ENCODE data around the gene MYO1D.
A peak's percentile ranks its signal among the peaks of the same experiment; 100 is the strongest.
"Not testable (repeated sequence)": the region's sequence is repeated elsewhere in the genome, so short reads cannot be mapped to it uniquely, and the experiment has no call there.

Gene MYO1D

GRCh38 chr17:32876417-32877163, at the start of gene MYO1D:
Gene MYO1D (minus strand): TSS chr17:32877124. CDS start chr17:32876872, 252 bp downstream.
- DNase-seq, result no peak

- no peak for DNase-seq
These were observed 49.3 kb upstream of the MYO1D start for GRCh38 chr17:32926183-32926582.

- DNase-seq, result not testable (repeated sequence)
These were observed 47.0 kb upstream of the MYO1D start for GRCh38 chr17:32923905-32924304.

GRCh38 chr17:32921017-32921416, 44.1 kb upstream of the MYO1D start:
- DNase-seq, result no peak

- DNase-seq, result no peak
These were observed 43.4 kb upstream of the MYO1D start for GRCh38 chr17:32920293-32920692.

GRCh38 chr17:32919876-32920275, 43.0 kb upstream of the MYO1D start:
- not testable (repeated sequence) for DNase-seq

GRCh38 chr17:32917842-32918241, 40.9 kb upstream of the MYO1D start:
- no peak for DNase-seq

- no peak for DNase-seq
These were observed 40.2 kb upstream of the MYO1D start for GRCh38 chr17:32917081-32917480.

- DNase-seq, result no peak
These were observed 39.2 kb upstream of the MYO1D start for GRCh38 chr17:32916134-32916533.

- no peak for DNase-seq
These were observed 38.3 kb upstream of the MYO1D start for GRCh38 chr17:32915245-32915644.

GRCh38 chr17:32914181-32914580, 37.3 kb upstream of the MYO1D start:
- DNase-seq, result no peak

GRCh38 chr17:32913593-32913992, 36.7 kb upstream of the MYO1D start:
- no peak for DNase-seq

GRCh38 chr17:32912218-32912897, 35.4 kb upstream of the MYO1D start:
- DNase-seq, result no peak

- DNase-seq, result no peak
These were observed 33.8 kb upstream of the MYO1D start for GRCh38 chr17:32910769-32911168.

- DNase-seq, result peak; percentile 20
These were observed 33.0 kb upstream of the MYO1D start for GRCh38 chr17:32909787-32910369.

GRCh38 chr17:32907583-32907982, 30.7 kb upstream of the MYO1D start:
- no peak for DNase-seq

GRCh38 chr17:32904891-32905290, 28.0 kb upstream of the MYO1D start:
- no peak for DNase-seq

- no peak for DNase-seq
These were observed 27.1 kb upstream of the MYO1D start for GRCh38 chr17:32903774-32904673.

- DNase-seq, result no peak
These were observed 24.8 kb upstream of the MYO1D start for GRCh38 chr17:32901743-32902142.

- no peak for DNase-seq
These were observed 22.5 kb upstream of the MYO1D start for GRCh38 chr17:32899236-32900013.

GRCh38 chr17:32896647-32897258, 19.8 kb upstream of the MYO1D start:
- DNase-seq, result no peak

- no peak for DNase-seq
These were observed 17.3 kb upstream of the MYO1D start for GRCh38 chr17:32894245-32894644.

Measured in NCI-H524 treated with DMSO at 0.1 percent for 48 hours (cell line).